ENCODE measurements around the gene FAT4. TPM values are rescaled to one million over a fixed set of nuclear protein-coding genes. Genes with fewer than 3 reads are reported as not detected.
A peak's percentile ranks its signal among the peaks of the same experiment; 100 is the strongest.

FAT4 gene
- total and polyA plus RNA-seq, 2 of the 4 experiments (the other 2 are of a cell fraction): 6.8 to 37.5 TPM

DNA sequence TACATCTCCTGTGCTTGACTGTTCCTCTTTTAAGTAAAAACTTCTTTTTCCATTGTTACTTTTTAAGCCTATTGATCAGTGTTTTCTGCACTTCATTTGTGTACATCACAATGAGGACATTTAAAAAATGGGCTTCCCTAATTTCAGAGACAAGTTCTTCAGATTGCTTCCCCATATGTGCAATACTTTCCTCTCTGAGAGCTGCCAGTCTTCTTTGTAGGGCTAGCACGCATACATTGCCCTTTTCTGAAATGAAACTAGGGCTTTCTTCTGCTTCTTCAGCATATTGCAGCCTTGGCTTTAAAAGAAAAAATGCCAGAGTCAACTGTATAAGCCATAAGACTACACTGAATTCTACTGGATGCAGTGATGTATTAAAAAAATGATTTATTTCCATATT, 37.8 kb downstream of the FAT4 start:
- H3K4me1 ChIP-seq (ENCODE audit: control insufficient read depth, insufficient read depth, low read length): no peaks in the 10 kb centered on the region
- no peaks in the 10 kb centered on the region for H4K20me1 ChIP-seq (ENCODE audit: insufficient read depth, low read length)
- no TSS peak for BruUV-seq (replicated peaks)
- intact Hi-C loops (cut with micrococcal nuclease): no loop called here
- CTCF ChIA-PET: no interaction called here
- DNase-seq (no peak), ATAC-seq (ENCODE audit: low read depth) (no peak)
- H3K79me1 ChIP-seq (ENCODE audit: low read depth in 1 of 2, low read length in 2 of 2): peaks cover 3 to 4% of the 10 kb centered on the region in 2 experiments; a peak in 2 of 4 replicates
- no peak overlapping the region for H3K14ac ChIP-seq (replicated peaks; ENCODE audit: low read depth, low read length)
- no peak for TF ChIP-seq RAD21 (IDR thresholded peaks at IDR 0.05; ENCODE audit: low read length)
- no peak for TF ChIP-seq RFX5 (IDR thresholded peaks at IDR 0.05; ENCODE audit: low read depth, low read length)
- TF ChIP-seq FOS (IDR thresholded peaks at IDR 0.05; ENCODE audit: low read depth, low read length): no peak
- TF ChIP-seq, protein P1, sequence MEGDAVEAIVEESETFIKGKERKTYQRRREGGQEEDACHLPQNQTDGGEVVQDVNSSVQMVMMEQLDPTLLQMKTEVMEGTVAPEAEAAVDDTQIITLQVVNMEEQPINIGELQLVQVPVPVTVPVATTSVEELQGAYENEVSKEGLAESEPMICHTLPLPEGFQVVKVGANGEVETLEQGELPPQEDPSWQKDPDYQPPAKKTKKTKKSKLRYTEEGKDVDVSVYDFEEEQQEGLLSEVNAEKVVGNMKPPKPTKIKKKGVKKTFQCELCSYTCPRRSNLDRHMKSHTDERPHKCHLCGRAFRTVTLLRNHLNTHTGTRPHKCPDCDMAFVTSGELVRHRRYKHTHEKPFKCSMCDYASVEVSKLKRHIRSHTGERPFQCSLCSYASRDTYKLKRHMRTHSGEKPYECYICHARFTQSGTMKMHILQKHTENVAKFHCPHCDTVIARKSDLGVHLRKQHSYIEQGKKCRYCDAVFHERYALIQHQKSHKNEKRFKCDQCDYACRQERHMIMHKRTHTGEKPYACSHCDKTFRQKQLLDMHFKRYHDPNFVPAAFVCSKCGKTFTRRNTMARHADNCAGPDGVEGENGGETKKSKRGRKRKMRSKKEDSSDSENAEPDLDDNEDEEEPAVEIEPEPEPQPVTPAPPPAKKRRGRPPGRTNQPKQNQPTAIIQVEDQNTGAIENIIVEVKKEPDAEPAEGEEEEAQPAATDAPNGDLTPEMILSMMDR (conservative IDR thresholded peaks at IDR 0.05; ENCODE audit: low read depth, low read length): no peak
- TF ChIP-seq MAZ (IDR thresholded peaks at IDR 0.05; ENCODE audit: borderline replicate concordance, low read depth, low read length): no peak
- no peak for TF ChIP-seq SMC3 (IDR thresholded peaks at IDR 0.05; ENCODE audit: low read depth, low read length)
- TF ChIP-seq, protein P2, sequence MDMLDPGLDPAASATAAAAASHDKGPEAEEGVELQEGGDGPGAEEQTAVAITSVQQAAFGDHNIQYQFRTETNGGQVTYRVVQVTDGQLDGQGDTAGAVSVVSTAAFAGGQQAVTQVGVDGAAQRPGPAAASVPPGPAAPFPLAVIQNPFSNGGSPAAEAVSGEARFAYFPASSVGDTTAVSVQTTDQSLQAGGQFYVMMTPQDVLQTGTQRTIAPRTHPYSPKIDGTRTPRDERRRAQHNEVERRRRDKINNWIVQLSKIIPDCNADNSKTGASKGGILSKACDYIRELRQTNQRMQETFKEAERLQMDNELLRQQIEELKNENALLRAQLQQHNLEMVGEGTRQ (IDR thresholded peaks at IDR 0.05; ENCODE audit: low read depth, low read length): no peak
- TF ChIP-seq POLR2A (IDR thresholded peaks at IDR 0.05; ENCODE audit: low read depth, low read length): no peak
- no peak for TF ChIP-seq MXI1 (IDR thresholded peaks at IDR 0.05; ENCODE audit: borderline replicate concordance, low read depth, low read length)
- TF ChIP-seq CHD1 (IDR thresholded peaks at IDR 0.05; ENCODE audit: low read depth, low read length): no peak
- no peak for TF ChIP-seq RCOR1 (IDR thresholded peaks at IDR 0.05; ENCODE audit: insufficient replicate concordance, low read length)
- no peak for TF ChIP-seq MAFK (IDR thresholded peaks at IDR 0.05; ENCODE audit: low read depth, low read length)
- TF ChIP-seq, protein P3, sequence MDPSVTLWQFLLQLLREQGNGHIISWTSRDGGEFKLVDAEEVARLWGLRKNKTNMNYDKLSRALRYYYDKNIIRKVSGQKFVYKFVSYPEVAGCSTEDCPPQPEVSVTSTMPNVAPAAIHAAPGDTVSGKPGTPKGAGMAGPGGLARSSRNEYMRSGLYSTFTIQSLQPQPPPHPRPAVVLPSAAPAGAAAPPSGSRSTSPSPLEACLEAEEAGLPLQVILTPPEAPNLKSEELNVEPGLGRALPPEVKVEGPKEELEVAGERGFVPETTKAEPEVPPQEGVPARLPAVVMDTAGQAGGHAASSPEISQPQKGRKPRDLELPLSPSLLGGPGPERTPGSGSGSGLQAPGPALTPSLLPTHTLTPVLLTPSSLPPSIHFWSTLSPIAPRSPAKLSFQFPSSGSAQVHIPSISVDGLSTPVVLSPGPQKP (IDR thresholded peaks at IDR 0.05; ENCODE audit: borderline replicate concordance, low read depth, low read length): no peak
- TF ChIP-seq BHLHE40 (IDR thresholded peaks at IDR 0.05; ENCODE audit: low read depth, low read length): no peak
- TF ChIP-seq CEBPB (IDR thresholded peaks at IDR 0.05; ENCODE audit: low read depth, low read length): no peak
- TF ChIP-seq NFE2L2 (IDR thresholded peaks at IDR 0.05; ENCODE audit: low read depth, low read length): no peak
- no peak overlapping the region for H3K27ac ChIP-seq (ENCODE audit: insufficient read depth, low read length)
- H3K4me3 ChIP-seq (ENCODE audit: insufficient read depth, low read depth, low read length): no peak overlapping the region
- dilution Hi-C loops (cut with HindIII; ENCODE audit: low sequenced_read_pairs, unreplicated experiment): no loop called here
- POLR2A ChIA-PET (ENCODE audit: unreplicated experiment): no interaction called here
- H3K18ac ChIP-seq (ENCODE audit: low read depth, low read length): 0 out of 2 replicates have a peak overlapping the region, but pooled peaks have one; percentile 26
- H3K9me3 ChIP-seq (ENCODE audit: control insufficient read depth, insufficient read depth, low read length): no peaks in the 10 kb centered on the region
- H2AK5ac ChIP-seq (ENCODE audit: low read depth, low read length): no peak overlapping the region
- H2BK5ac ChIP-seq (ENCODE audit: low read depth, low read length, poor library complexity, severe bottlenecking): no peak overlapping the region
- WGBS, 2 experiments (ENCODE audit: extremely low coverage in 2 of 2, insufficient read length in 1 of 2): no CpG with 5 or more reads among the region's 1 CpG
- no peak overlapping the region for H3K4ac ChIP-seq (ENCODE audit: low read depth, low read length)
- H2AFZ ChIP-seq (replicated peaks; ENCODE audit: low read length, poor library complexity): no peak overlapping the region
- H3K27me3 ChIP-seq (ENCODE audit: control insufficient read depth, insufficient read depth, low read length): no peaks in the 10 kb centered on the region
- no peak overlapping the region for H4K5ac ChIP-seq (ENCODE audit: low read depth, low read length)
- no peaks in the 10 kb centered on the region for H3K36me3 ChIP-seq (ENCODE audit: control insufficient read depth, insufficient read depth, low read length)
- H3K56ac ChIP-seq (ENCODE audit: extremely low read depth, insufficient read depth, low read length): no peak overlapping the region
- no peak overlapping the region for H4K8ac ChIP-seq (ENCODE audit: low read depth in 2 of 2, low read length in 2 of 2)
- H4K91ac ChIP-seq (ENCODE audit: insufficient read depth, low read depth, low read length): no peak overlapping the region
- H2BK120ac ChIP-seq (ENCODE audit: low read depth, low read length): no peak overlapping the region
- H3K4me2 ChIP-seq (ENCODE audit: low read depth, low read length): peak overlapping the region; percentile 52; the same call in 1 of the 2 replicates
- H3K9me1 ChIP-seq (ENCODE audit: insufficient read depth, low read length): peaks cover under 1% of the 10 kb centered on the region; the same call in 1 of the 2 replicates
- H2BK20ac ChIP-seq (ENCODE audit: low read depth, low read length): no peak overlapping the region
- no peak overlapping the region for H2BK15ac ChIP-seq (ENCODE audit: low read depth, low read length)
- H2AK9ac ChIP-seq (replicated peaks; ENCODE audit: low read depth, low read length, poor library complexity): no peak overlapping the region
- H3K9ac ChIP-seq (ENCODE audit: low read depth, low read length): no peak overlapping the region
- H3K23ac ChIP-seq (ENCODE audit: low read depth, low read length): no peak overlapping the region
- in situ Hi-C loops (cut with MboI; ENCODE audit: low sequenced_read_pairs): no loop called here
